ENCODE measurements around the gene SBF2.
"Not testable (repeated sequence)": the region's sequence is repeated elsewhere in the genome, so short reads cannot be mapped to it uniquely, and the experiment has no call there.

Gene SBF2

DNA sequence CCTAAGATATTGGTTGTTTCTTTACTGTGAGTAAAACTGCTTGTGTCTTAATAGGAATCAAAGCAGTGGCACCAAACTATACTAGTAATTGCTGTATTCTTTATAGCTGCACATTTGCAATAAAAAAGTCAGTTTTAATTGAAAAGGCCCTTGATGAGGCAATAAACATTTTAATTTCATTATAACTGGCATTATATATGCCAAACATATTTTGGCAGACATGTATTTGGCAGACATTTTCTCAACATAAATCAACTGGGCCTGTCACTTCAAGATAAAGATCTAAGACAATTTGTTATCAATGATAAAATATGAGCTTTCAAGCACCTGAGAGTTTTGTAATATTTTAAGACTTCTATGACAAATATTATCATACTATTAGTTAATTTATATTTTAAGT lies 245.7 kb downstream of the SBF2 start:
- DNase-seq: no peak

DNA sequence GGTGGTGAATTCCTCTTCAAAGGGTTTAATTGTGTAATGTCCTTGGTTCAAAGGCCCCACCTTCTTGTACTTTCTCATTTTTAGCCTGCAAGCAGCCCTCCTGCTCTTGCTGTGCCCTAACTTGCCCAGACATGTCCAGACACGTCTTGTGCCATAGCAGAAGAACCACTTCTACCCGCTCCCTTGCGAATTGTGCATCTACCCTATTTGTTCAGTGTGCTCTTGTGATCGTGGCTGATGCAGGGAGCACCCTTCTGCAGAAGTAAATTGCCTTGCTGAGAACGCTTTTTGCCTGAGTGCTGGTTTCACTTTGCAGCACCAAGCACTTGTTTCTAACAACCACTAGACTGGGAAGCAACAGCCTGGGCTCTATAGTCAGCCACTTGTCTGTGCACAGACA lies 249.4 kb downstream of the SBF2 start:
- no peak for DNase-seq

DNA sequence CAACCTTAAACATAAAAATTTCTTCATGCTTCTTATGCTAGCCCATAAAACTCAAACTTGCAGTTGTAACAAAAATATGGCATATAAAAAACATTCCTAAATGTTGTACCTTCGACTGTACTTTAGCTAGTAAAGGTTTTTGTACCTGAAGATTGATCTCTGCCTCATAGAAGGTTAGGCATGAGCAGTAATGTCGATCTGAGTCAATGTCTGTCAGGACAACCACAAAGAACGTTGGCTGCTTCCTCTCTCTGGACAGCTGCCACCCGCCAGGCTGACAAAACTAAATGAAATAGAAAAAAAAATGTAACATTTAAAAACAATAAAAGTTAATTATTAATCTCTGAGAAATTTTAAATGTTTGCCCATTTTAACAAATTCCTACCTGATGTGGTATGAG lies 251.3 kb downstream of the SBF2 start:
- no peak for DNase-seq

GRCh38 chr11:10041748-10042446 lies 252.1 kb downstream of the SBF2 start:
- DNase-seq: no peak

DNA sequence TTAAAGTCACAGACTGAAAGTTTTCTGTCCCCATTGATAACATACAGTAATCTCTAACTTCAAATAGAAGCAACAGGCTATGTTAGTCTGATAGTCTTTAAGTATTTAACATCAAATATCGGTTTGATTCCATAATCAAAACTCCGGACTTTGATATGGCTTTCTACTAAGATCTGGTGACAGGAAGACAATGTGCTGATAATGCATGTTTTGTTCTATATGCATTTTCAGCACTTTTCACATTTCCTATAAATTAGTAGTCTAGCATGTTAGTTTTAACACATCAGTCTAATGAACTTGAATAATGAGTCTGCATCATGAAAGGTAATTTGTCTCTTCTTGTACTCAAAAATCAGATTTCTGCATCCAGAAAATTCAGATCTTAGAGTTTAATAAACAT lies 252.7 kb downstream of the SBF2 start:
- DNase-seq: no peak

GRCh38 chr11:10038521-10039302 lies 255.3 kb downstream of the SBF2 start:
- DNase-seq: no peak

- DNase-seq: not testable (repeated sequence)
Observed at GRCh38 chr11:10035932-10036331, 258.1 kb downstream of the SBF2 start.

- DNase-seq: no peak
Observed at GRCh38 chr11:10032935-10033334, 261.1 kb downstream of the SBF2 start.

- DNase-seq: no peak
Observed at GRCh38 chr11:10030122-10030490, 263.9 kb downstream of the SBF2 start.

GRCh38 chr11:10029386-10030121 lies 264.5 kb downstream of the SBF2 start:
- DNase-seq: no peak

DNA sequence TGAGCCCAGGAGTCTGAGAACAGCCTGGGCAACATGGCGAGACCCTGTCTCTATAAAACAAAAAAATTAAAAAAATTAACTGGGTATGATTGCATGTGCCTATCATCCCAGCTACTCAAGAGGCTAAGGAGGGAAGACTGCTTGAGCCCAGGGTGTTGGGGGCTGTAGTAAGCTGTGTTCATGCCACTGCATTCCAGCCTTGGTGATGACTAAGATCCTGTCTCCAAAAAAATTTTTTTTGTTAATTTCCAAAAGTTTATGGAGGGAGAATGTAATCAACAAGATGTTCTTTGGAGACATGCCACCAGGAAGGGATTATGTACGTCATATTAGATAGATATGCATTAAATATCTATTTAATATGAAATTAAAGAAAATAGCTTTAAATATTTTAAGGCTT lies 267.5 kb downstream of the SBF2 start:
- no peak for DNase-seq

GRCh38 chr11:10023212-10023611 lies 270.8 kb downstream of the SBF2 start:
- DNase-seq: no peak

DNA sequence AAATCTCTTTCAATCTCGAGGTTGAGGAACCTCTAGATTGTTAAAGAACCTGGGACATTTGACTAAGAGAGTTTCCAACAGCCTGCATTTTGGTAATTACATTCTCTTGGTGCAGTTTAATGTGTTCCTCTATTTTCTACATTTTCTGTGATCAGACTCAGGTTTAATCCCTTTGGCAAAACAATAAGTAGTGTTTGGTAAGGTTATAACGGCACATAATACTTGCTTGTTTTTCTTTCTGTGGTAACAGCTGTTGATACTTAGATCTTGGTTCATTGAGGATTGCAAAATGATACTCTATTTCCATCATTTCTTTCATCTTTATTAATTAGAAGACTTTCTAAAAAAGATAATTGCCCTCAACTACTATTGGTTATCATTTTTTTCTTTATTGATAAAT lies 271.3 kb downstream of the SBF2 start:
- no peak for DNase-seq

GRCh38 chr11:10021563-10021962 lies 272.5 kb downstream of the SBF2 start:
- DNase-seq: no peak

DNA sequence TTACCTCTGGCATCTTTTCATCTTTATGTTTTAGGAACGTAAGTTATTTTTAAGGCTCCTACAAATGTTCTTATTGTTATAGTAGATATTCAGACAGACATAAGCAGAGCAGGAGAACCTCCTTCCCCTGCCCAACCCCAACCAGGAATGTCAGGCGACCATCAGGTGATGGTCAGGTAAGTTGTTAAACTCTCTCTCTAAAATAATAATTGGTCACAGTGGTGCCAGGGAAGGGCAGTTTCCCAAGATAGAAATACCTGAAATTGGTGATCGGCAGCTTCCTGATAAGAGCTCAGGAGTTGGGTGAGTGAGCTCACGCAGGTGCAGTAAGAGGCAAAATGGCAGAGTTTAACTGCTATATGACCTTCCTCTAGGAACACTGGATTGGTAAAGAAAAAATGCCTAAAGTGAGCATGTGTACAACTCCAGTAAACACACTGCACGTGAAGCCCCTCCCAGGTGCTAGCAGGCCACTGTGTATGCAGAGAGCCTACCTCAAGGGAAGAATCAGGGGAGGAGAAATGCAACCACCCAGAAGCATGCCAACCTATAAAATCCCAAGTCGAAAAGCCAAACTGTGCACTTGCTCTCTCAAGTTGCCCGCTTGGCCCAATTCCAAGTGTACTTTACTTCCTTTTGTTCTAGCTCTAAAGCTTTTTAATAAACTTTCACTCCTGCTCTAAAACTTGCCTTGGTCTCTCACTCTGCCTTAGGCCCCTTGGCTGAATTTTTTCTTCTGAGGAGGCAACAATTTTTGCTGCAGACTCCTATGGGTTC lies 273.9 kb downstream of the SBF2 start:
- no peak for DNase-seq

GRCh38 chr11:10017911-10018310 lies 276.1 kb downstream of the SBF2 start:
- no peak for DNase-seq

DNA sequence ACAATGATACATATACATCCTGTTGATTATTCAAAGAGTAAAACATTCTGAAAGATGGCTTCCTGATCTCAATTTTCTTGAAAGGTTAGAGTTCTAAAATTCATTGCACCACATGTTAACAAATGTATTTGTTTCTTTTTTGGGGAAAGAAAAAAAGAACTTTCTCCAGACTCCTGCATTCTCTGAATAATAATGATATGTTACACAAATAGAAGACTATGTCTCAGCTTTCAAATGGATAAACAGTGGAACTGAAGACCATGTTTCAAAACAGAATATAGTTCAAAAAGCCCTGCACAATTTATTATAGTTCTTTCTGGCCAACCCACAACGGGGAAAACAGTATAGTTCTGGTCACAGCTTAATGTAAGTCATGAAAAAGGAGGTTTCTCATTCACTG lies 277.0 kb downstream of the SBF2 start:
- DNase-seq: no peak

DNA sequence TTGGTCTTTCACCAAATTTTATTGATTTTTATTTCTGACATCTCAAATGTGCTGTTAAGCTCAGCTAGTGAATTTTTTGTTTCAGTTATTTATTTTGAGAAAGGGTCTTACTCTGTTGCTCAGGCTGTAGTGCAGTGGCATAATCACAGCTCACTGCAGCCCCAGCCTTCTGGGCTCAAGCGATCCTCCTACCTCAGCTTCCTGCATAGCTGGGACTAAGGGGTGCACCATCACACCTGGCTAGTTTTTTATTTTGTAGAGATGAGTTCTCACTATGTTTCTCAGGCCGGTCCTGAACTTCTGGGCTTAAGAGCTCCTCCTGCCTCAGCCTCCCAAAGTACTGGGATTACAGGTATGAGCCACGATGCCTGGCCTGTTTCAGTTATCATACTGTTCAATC lies 282.0 kb downstream of the SBF2 start:
- DNase-seq: no peak

DNA sequence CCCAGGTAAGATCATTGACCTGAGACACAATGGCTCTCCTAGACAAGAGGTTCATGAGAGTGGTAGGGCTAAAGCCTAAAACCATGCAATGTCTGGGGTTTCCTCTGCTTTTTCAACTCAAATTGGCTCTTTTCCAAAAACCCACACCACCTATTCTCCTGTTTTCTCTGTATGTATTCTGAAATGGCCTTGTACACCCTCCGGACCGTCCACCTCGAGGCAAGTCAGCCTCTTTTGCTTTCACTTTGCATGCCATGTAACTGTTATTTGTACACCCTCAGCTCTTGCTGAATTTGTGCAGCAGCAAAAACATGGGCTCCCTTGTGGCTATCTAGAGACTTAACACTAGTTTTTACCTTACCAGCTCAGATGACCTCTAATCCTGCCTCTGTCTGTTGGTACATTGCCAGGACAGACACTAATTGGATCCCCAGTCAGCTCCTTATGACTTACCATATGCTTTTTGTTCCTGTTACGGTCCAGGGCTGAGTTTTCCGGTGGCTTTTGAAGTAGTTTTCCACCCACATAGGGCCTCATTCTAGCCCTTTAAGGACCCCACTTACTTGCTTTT lies 288.0 kb downstream of the SBF2 start:
- no peak for DNase-seq

- no peak for DNase-seq
Observed at GRCh38 chr11:10004526-10005113, 289.4 kb downstream of the SBF2 start.

DNA sequence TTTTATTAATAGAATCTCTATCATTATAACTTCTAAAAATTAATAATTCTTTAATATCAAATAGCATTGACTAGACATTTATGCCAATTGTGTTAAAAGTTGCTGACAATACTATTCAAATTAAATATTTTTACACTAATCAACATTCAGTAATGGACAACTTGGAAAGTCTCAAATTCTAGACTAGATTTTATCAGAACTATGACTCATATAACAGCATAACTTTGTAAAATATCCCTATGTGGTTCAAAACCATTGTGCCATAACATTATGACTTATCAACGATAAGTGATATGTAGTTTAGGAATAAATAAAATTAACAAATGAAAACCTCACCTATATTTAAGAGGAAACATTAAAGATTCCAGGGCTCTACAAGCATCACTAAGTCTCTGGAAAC lies 291.8 kb downstream of the SBF2 start:
- no peak for DNase-seq

- DNase-seq: no peak
Observed at GRCh38 chr11:9992306-9992705, 301.7 kb downstream of the SBF2 start.
